ENCODE data around the gene MDC1. TPM values are rescaled to one million over a fixed set of nuclear protein-coding genes. Genes with fewer than 3 reads are reported as not detected.
"Not testable (repeated sequence)": the region's sequence is repeated elsewhere in the genome, so short reads cannot be mapped to it uniquely, and the experiment has no call there.

The MDC1 gene
- total RNA-seq, 4 donors from 2014 or later: 10.4 to 27.0 (median 16.3) TPM

DNA sequence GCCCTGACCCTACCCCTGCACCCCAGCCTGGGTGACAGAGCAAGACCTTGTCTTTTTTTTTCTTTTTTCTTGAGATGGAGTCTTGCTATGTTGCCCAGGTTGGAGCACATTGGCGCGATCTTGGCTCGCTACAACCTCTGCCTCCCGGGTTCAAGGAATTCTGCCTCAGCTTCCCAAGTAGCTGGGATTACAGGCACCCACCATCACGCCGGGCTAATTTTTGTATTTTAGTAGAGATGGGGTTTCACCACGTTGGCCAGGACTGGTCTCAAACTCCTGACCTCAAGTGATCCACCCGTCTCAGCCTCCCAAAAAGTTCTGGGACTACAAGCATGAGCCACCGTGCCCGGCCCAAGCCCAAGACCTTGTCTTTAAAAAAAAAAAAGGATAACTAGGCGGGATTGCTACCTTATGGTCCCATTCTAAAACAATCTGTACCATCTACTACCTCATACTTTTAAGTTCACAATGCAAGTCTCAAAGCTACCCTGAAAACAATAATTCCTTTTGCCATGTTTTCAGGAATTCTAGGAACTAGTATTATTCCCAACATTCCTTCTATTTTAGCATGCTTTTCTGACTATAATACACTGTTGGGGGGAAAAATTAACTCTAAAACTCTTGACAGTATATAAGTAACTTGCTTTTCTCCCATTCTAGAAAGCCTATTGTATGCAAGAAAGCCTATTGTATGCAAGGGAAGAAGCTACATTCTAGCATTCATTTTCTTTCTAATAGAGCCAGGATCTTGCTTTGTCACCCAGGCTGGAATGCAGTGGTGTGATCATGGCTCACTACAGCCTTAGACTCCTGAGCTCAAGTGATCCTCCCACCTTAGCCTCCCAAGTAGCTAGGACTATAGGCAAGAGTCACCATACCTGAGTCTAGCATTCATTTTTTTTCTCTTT lies 9.7 kb upstream of the MDC1 start:
- H3K36me3 ChIP-seq: peaks cover 82% of the 10 kb centered on the region
- H3K27ac ChIP-seq: peak overlapping the region; percentile 24
- peaks cover 62% of the 10 kb centered on the region for H3K4me1 ChIP-seq

DNA sequence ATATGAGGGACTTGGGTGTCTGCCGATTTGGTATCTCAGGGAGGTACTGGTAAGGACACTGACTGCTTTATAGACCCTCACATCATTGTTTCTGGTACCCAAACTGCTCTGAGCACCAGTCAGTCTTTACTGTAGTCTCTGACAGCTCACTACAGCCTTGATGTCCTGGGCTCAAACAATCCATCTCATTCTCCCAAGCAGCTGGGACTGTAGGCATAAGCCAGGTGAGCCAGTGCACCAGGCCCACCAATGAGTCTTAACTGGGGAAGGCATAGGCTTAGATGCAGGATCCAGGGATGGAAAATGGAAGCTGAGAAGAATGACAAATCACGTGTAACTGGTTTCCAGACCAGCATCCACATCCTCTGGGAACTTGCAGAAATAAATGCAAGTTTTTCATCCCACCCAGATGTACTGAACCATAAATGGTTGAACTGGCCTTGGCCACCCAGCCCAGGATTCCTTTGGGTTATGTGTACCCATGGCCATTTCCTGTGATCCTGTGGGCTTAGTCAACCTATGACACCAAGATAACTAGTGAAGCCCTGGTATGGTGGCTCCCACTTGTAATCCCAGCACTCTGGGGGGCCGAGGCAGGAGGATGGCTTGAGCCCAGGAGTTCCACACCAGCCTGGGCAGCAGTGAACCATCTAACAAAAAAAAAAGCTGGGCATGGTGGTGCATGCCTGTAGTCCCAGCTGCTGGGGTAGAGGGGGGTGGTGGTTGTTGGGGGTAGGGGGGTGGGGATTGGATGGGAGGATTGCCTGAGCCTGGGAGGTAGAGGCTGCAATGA lies 8.8 kb upstream of the MDC1 start:
- Histone ChIP-seq H3K27ac (no peak overlapping the region), H3K27me3 (no peaks in the 10 kb centered on the region), H3K36me3 (peaks cover 78% of the 10 kb centered on the region), H3K4me1 (peaks cover 61% of the 10 kb centered on the region), H3K9me3 (no peaks in the 10 kb centered on the region), H3K4me3 (no peak overlapping the region)
- TF ChIP-seq POLR2AphosphoS5 (IDR thresholded peaks at IDR 0.05) (no peak), EP300 (IDR thresholded peaks at IDR 0.05) (no peak), POLR2A (IDR thresholded peaks at IDR 0.05) (no peak)
- DNase-seq (ENCODE audit: low spot score in 2 of 2): no peak
- WGBS: 64% methylated on average over 3 of the region's 3 CpGs

More for the DNA sequence above, 9.7 kb upstream of the MDC1 start:
- WGBS: 85% methylated on average over 11 of the region's 11 CpGs
- TF ChIP-seq, protein P1, sequence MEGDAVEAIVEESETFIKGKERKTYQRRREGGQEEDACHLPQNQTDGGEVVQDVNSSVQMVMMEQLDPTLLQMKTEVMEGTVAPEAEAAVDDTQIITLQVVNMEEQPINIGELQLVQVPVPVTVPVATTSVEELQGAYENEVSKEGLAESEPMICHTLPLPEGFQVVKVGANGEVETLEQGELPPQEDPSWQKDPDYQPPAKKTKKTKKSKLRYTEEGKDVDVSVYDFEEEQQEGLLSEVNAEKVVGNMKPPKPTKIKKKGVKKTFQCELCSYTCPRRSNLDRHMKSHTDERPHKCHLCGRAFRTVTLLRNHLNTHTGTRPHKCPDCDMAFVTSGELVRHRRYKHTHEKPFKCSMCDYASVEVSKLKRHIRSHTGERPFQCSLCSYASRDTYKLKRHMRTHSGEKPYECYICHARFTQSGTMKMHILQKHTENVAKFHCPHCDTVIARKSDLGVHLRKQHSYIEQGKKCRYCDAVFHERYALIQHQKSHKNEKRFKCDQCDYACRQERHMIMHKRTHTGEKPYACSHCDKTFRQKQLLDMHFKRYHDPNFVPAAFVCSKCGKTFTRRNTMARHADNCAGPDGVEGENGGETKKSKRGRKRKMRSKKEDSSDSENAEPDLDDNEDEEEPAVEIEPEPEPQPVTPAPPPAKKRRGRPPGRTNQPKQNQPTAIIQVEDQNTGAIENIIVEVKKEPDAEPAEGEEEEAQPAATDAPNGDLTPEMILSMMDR (IDR thresholded peaks at IDR 0.05): no peak
- TF ChIP-seq POLR2AphosphoS5 (IDR thresholded peaks at IDR 0.05): no peak
- TF ChIP-seq EP300 (IDR thresholded peaks at IDR 0.05): no peak
- no peak for TF ChIP-seq POLR2A (IDR thresholded peaks at IDR 0.05)
- no peak for DNase-seq (ENCODE audit: low spot score in 2 of 2)
- Histone ChIP-seq H3K27me3 (no peaks in the 10 kb centered on the region), H3K4me3 (no peak overlapping the region), H3K9me3 (no peaks in the 10 kb centered on the region)

DNA sequence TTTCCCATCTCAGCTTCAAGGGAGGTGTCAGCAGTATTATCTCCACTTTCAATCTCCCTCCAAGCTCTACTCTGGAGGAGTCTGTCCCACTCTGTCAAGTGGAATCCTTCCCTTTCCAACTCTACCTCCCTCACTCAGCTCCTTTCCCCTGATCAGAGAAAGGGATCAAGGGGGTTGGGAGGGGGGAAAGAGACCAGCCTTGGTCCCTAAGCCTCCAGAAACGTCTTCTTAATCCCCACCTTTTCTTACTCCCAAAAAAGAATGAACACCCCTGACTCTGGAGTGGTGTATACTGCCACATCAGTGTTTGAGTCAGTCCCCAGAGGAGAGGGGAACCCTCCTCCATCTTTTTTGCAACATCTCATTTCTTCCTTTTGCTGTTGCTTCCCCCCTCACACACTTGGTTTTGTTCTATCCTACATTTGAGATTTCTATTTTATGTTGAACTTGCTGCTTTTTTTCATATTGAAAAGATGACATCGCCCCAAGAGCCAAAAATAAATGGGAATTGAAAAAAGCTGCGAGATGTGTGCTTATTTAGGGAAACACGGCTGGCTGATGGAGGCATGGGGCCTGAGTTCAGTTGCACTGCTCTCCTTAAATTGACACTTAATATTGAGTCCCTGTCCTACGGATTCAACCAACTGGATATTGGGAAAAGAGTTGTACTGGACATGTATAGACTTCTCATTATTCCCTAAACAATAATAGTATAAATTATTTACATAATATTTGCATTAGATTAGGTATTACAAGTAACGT lies 8.0 kb upstream of the MDC1 start:
- Histone ChIP-seq H3K4me1 (peaks cover 53% of the 10 kb centered on the region), H3K27ac (no peak overlapping the region)

DNA sequence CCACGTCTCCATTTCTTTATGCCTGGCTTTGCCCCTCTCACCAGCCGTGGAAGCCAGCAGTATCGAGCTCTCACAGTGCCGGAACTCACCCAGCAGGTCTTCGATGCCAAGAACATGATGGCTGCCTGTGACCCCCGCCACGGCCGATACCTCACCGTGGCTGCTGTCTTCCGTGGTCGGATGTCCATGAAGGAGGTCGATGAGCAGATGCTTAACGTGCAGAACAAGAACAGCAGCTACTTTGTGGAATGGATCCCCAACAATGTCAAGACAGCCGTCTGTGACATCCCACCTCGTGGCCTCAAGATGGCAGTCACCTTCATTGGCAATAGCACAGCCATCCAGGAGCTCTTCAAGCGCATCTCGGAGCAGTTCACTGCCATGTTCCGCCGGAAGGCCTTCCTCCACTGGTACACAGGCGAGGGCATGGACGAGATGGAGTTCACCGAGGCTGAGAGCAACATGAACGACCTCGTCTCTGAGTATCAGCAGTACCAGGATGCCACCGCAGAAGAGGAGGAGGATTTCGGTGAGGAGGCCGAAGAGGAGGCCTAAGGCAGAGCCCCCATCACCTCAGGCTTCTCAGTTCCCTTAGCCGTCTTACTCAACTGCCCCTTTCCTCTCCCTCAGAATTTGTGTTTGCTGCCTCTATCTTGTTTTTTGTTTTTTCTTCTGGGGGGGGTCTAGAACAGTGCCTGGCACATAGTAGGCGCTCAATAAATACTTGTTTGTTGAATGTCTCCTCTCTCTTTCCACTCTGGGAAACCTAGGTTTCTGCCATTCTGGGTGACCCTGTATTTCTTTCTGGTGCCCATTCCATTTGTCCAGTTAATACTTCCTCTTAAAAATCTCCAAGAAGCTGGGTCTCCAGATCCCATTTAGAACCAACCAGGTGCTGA lies 7.0 kb upstream of the MDC1 start:
- 54% methylated on average over 19 of the region's 29 CpGs for WGBS
- H3K27ac ChIP-seq; DNase-seq (ENCODE audit: low spot score in 2 of 2); H3K9me3 ChIP-seq; H3K27me3 ChIP-seq; H3K4me3 ChIP-seq: not testable (repeated sequence)
- peaks cover 60% of the 10 kb centered on the region for H3K36me3 ChIP-seq
- H3K4me1 ChIP-seq: peaks cover 59% of the 10 kb centered on the region

More for the DNA sequence above, 8.0 kb upstream of the MDC1 start:
- Histone ChIP-seq H3K27me3 (no peaks in the 10 kb centered on the region), H3K4me3 (no peak overlapping the region), H3K36me3 (peaks cover 70% of the 10 kb centered on the region), H3K9me3 (no peaks in the 10 kb centered on the region)
- 38% methylated on average over 6 of the region's 6 CpGs for WGBS
- no peak for DNase-seq (ENCODE audit: low spot score in 2 of 2)
- TF ChIP-seq, protein P1 (IDR thresholded peaks at IDR 0.05): no peak
- TF ChIP-seq EP300 (IDR thresholded peaks at IDR 0.05) (no peak), POLR2AphosphoS5 (IDR thresholded peaks at IDR 0.05) (no peak), POLR2A (IDR thresholded peaks at IDR 0.05) (no peak)

DNA sequence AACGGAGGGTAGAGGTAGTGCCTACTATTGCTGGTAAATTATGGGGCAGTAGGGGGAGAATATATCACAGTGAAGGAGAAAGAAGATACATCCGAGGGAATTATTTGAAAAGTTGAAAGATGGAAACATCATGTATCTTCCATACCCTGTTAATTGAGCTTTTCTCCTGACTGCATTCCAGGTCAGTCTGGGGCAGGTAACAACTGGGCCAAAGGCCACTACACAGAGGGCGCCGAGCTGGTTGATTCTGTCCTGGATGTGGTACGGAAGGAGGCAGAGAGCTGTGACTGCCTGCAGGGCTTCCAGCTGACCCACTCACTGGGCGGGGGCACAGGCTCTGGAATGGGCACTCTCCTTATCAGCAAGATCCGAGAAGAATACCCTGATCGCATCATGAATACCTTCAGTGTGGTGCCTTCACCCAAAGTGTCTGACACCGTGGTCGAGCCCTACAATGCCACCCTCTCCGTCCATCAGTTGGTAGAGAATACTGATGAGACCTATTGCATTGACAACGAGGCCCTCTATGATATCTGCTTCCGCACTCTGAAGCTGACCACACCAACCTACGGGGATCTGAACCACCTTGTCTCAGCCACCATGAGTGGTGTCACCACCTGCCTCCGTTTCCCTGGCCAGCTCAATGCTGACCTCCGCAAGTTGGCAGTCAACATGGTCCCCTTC lies 6.2 kb upstream of the MDC1 start:
- WGBS: 43% methylated on average over 13 of the region's 16 CpGs
- not testable (repeated sequence) for H3K27ac ChIP-seq; DNase-seq (ENCODE audit: low spot score in 2 of 2); H3K9me3 ChIP-seq; H3K4me3 ChIP-seq; H3K27me3 ChIP-seq
- Histone ChIP-seq H3K36me3 (peaks cover 52% of the 10 kb centered on the region), H3K4me1 (peaks cover 67% of the 10 kb centered on the region)
